Measurements from ENCODE around the gene BCAP31.

GRCh38 chrX:153763989-153764755 is 40.0 kb upstream of the BCAP31 start, which contains the start of gene PLXNB3:
- TF ChIP-seq CTCF (IDR thresholded peaks at IDR 0.05) (no peak), TCF7L2 (IDR thresholded peaks at IDR 0.05; ENCODE audit: low read depth, low read length) (no peak), REST (IDR thresholded peaks at IDR 0.05; ENCODE audit: insufficient read depth in 1 of 2, low read depth in 2 of 2, low read length in 1 of 2) (no peak)

Measured in Panc1 (cell line).